ENCODE data around the gene KIF20A.
A peak's percentile ranks its signal among the peaks of the same experiment; 100 is the strongest.

GRCh38 chr5:138180183-138180782 is 1.4 kb downstream of the KIF20A start:
- no peak for TF ChIP-seq EP300 (IDR thresholded peaks at IDR 0.05; ENCODE audit: borderline replicate concordance in 1 of 2, low read depth in 1 of 2, low read length in 1 of 2)
- TF ChIP-seq GABPA (IDR thresholded peaks at IDR 0.05; ENCODE audit: low read depth): no peak
- TF ChIP-seq CTCF (IDR thresholded peaks at IDR 0.05): peak; percentile 69
- TF ChIP-seq SIN3A (IDR thresholded peaks at IDR 0.05; ENCODE audit: borderline replicate concordance, low read depth, low read length): peak; percentile 48; the same call in 1 of the 2 replicates
- no peak for TF ChIP-seq NRF1 (IDR thresholded peaks at IDR 0.05; ENCODE audit: low read depth, low read length)
- no peak for TF ChIP-seq NFIC (IDR thresholded peaks at IDR 0.05; ENCODE audit: borderline replicate concordance)
- no peak for TF ChIP-seq RCOR1 (IDR thresholded peaks at IDR 0.05; ENCODE audit: low read length)
- no peak for TF ChIP-seq REST (IDR thresholded peaks at IDR 0.05; ENCODE audit: low read depth, low read length)
- TF ChIP-seq TEAD4 (IDR thresholded peaks at IDR 0.05; ENCODE audit: borderline replicate concordance, insufficient read depth): no peak
- no peak for TF ChIP-seq JUND (IDR thresholded peaks at IDR 0.05)
- peak; percentile 85 for TF ChIP-seq RAD21 (IDR thresholded peaks at IDR 0.05; ENCODE audit: low read length)

All from SK-N-SH (cell line).